SK-N-SH (cell line): ENCODE measurements around the gene SNIP1. TPM values are rescaled to one million over a fixed set of nuclear protein-coding genes. Genes with fewer than 3 reads are reported as not detected.
A peak's percentile ranks its signal among the peaks of the same experiment; 100 is the strongest.

ENCODE experiments used
- CTCF ChIA-PET: fragments of 300-600, 350-600 bp; formaldehyde crosslinking; extraction: SDS; loops from one replicate; lab custom pipeline; 2021; lab: Yijun Ruan, JAX
- POLR2A ChIA-PET: fragments of 350-600 bp; sonication (Branson Sonifier 250); formaldehyde crosslinking; extraction: SDS; loops from one replicate; lab custom pipeline; 2020; ENCODE audit warnings: antibody characterized with exemption, inconsistent platforms; lab: Yijun Ruan, JAX
- DNase-seq: peaks from one replicate; pipeline ENCODE4 v3.0.0; 2012
- H2AFZ ChIP-seq: fragments of 200-600 bp; sonication (generic); 2 replicates; pipeline ENCODE4 v1.8.1; 2016; ENCODE audit warnings: antibody characterized with exemption, mild to moderate bottlenecking, low read depth
- H3F3A ChIP-seq: fragments of 200-600 bp; sonication (generic); replicated peaks from 2 replicates; pipeline ENCODE3; 2016; ENCODE audit warnings: antibody characterized with exemption, mild to moderate bottlenecking; ENCODE audit not compliant: insufficient read depth
- H3K27ac ChIP-seq, 2 experiments: fragments of 200-500 bp in 1 of 2; fragments of 200-600 bp in 1 of 2; sonication (Bioruptor generic) in 1 of 2; sonication (generic), shearing (Covaris generic) in 1 of 2; 2 replicates each; pipeline versions ENCODE4 v1.5.1 to v1.6.1; 2014 to 2016; ENCODE audit warnings: low read depth in 2 of 2, inconsistent platforms in 1 of 2, low read length in 1 of 2, mild to moderate bottlenecking in 1 of 2, mixed read lengths in 1 of 2
- H3K27me3 ChIP-seq: fragments of 200-600 bp; sonication (generic), shearing (Covaris generic); 2 replicates; pipeline ENCODE4 v1.6.1; 2016; ENCODE audit warnings: mixed run types; ENCODE audit not compliant: insufficient read depth
- H3K36me3 ChIP-seq, 2 experiments: fragments of 200-500 bp in 1 of 2; fragments of 200-600 bp in 1 of 2; sonication (Bioruptor generic) in 1 of 2; sonication (generic) in 1 of 2; replicated peaks in 1 of 2; 2 replicates each; pipeline versions ENCODE3 to v1.5.1; 2014 to 2016; ENCODE audit warnings: low read length in 1 of 2, mild to moderate bottlenecking in 1 of 2; ENCODE audit not compliant: insufficient read depth in 2 of 2, control insufficient read depth in 1 of 2
- H3K4me1 ChIP-seq, 2 experiments: fragments of 200-500 bp in 1 of 2; fragments of 200-600 bp in 1 of 2; sonication (Bioruptor generic) in 1 of 2; sonication (generic), shearing (Covaris generic) in 1 of 2; 2 replicates each; pipeline versions ENCODE4 v1.5.1 to v1.6.1; 2014 to 2016; ENCODE audit warnings: low read depth in 1 of 2, low read length in 1 of 2, mixed run types in 1 of 2; ENCODE audit not compliant: insufficient read depth in 2 of 2, control insufficient read depth in 1 of 2
- H3K4me2 ChIP-seq: fragments of 200-600 bp; sonication (generic), shearing (Covaris generic); 2 replicates; pipeline ENCODE4 v1.6.1; 2017; ENCODE audit warnings: mixed run types
- H3K4me3 ChIP-seq, 2 experiments: fragments of 200-500 bp in 1 of 2; fragments of 200-600 bp in 1 of 2; sonication (Bioruptor generic) in 1 of 2; sonication (generic), shearing (Covaris generic) in 1 of 2; 2 replicates each; pipeline versions ENCODE4 v1.5.1 to v1.8.1; 2014 to 2016; ENCODE audit warnings: low read depth in 2 of 2, inconsistent platforms in 1 of 2, low read length in 1 of 2, mild to moderate bottlenecking in 1 of 2, mixed read lengths in 1 of 2, moderate library complexity in 1 of 2
- H3K79me2 ChIP-seq: fragments of 200-600 bp; sonication (generic); 2 replicates; pipeline ENCODE4 v1.8.1; 2017; ENCODE audit warnings: mild to moderate bottlenecking; ENCODE audit not compliant: insufficient read depth
- H3K9ac ChIP-seq: fragments of 200-600 bp; sonication (generic); 2 replicates; pipeline ENCODE4 v1.6.1; 2017; ENCODE audit warnings: mixed run types
- H3K9me2 ChIP-seq: fragments of 200-600 bp; sonication (generic); 2 replicates; pipeline ENCODE4 v1.6.1; 2017; ENCODE audit warnings: mixed run types
- H3K9me3 ChIP-seq: fragments of 200-600 bp; sonication (generic); 2 replicates; pipeline ENCODE4 v1.6.1; 2017; ENCODE audit warnings: mixed run types, mild to moderate bottlenecking, moderate library complexity
- H4K20me1 ChIP-seq: fragments of 200-600 bp; sonication (generic); 2 replicates; pipeline ENCODE4 v1.6.1; 2017; ENCODE audit warnings: mild to moderate bottlenecking, mixed run types; ENCODE audit not compliant: insufficient read depth
- ELF1 ChIP-seq: IDR thresholded peaks from 2 replicates; pipeline ENCODE4 v1.4.0; 2012
- EP300 ChIP-seq, 2 experiments: IDR thresholded peaks; 2 replicates each; pipeline versions ENCODE4 v1.4.0 to v1.6.1; 2012; ENCODE audit warnings: borderline replicate concordance in 1 of 2, low read depth in 1 of 2, low read length in 1 of 2
- FOSL2 ChIP-seq: IDR thresholded peaks from 2 replicates; pipeline ENCODE4 v1.4.0; 2012; ENCODE audit warnings: low read depth, mild to moderate bottlenecking, moderate library complexity, borderline replicate concordance
- GABPA ChIP-seq: IDR thresholded peaks from 2 replicates; pipeline ENCODE4 v1.4.0; 2012; ENCODE audit warnings: low read depth, mild to moderate bottlenecking
- IRF3 ChIP-seq: fragments of 150-350 bp; IDR thresholded peaks from 2 replicates; pipeline ENCODE4 v1.6.1; 2016; ENCODE audit warnings: mild to moderate bottlenecking, low read depth, low read length
- JUND ChIP-seq: IDR thresholded peaks from 2 replicates; pipeline ENCODE4 v1.4.0; 2012
- MEF2A ChIP-seq: IDR thresholded peaks from 2 replicates; pipeline ENCODE4 v1.4.0; 2012; ENCODE audit warnings: low read depth, borderline replicate concordance
- MXI1 ChIP-seq: IDR thresholded peaks from 2 replicates; pipeline ENCODE4 v1.6.1; 2012; ENCODE audit warnings: mild to moderate bottlenecking, low read depth, low read length, improper control_type of control experiment
- POLR2AphosphoS5 ChIP-seq: IDR thresholded peaks from 2 replicates; pipeline ENCODE4 v1.6.1; 2012; ENCODE audit warnings: low read depth, low read length
- RCOR1 ChIP-seq: fragments of 150-350 bp; IDR thresholded peaks from 2 replicates; pipeline ENCODE4 v1.6.1; 2017; ENCODE audit warnings: antibody characterized with exemption, low read length
- RFX5 ChIP-seq: IDR thresholded peaks from 2 replicates; pipeline ENCODE4 v1.6.1; 2012; ENCODE audit warnings: mild to moderate bottlenecking, improper control_type of control experiment, low read length
- RXRA ChIP-seq: IDR thresholded peaks from 2 replicates; pipeline ENCODE4 v1.4.0; 2012; ENCODE audit warnings: low read depth, mild to moderate bottlenecking, borderline replicate concordance
- SIN3A ChIP-seq: IDR thresholded peaks from 2 replicates; pipeline ENCODE4 v1.6.1; 2012; ENCODE audit warnings: low read depth, mild to moderate bottlenecking, low read length, moderate library complexity, borderline replicate concordance
- TAF1 ChIP-seq: IDR thresholded peaks from 2 replicates; pipeline ENCODE4 v1.6.1; 2012; ENCODE audit warnings: low read depth, mild to moderate bottlenecking, low read length, moderate library complexity, borderline replicate concordance
- WGBS: methylation state at CpG from one replicate; pipeline ENCODE4 v1.1.6; 2017; ENCODE audit warnings: low lambda C conversion rate; 5-methylcytosine and 5-hydroxymethylcytosine counted together
- polyA plus RNA-seq, 3 experiments: library from polyadenylated mRNA; depleted of rRNA; stranded (reverse); fragments of >200 nt; gene quantifications; 2 replicates each; pipeline ENCODE4 v1.2.3, GENCODE V29; 2012
- TF ChIP-seq, protein P1 (sequence below): fragments of 200-600 bp; sonication (generic); IDR thresholded peaks from 2 replicates; pipeline ENCODE4 v1.6.1; 2017; ENCODE audit warnings: antibody characterized with exemption, mild to moderate bottlenecking, moderate library complexity

SNIP1 gene
- polyA plus RNA-seq, 1 of the 3 experiments (the other 2 are of a cell fraction): 10.2 TPM

- POLR2A ChIA-PET: no interaction called here
- TF ChIP-seq POLR2AphosphoS5 (no peak), MXI1 (no peak), TAF1 (no peak), JUND (no peak), GABPA (no peak), RXRA (no peak), IRF3 (no peak), ELF1 (no peak), RFX5 (no peak), FOSL2 (no peak), SIN3A (no peak), EP300 (IDR thresholded peaks at IDR 0.05; ENCODE audit: borderline replicate concordance in 1 of 2, low read depth in 1 of 2, low read length in 1 of 2) (no peak)
- Histone ChIP-seq H2AFZ (no peak overlapping the region), H3K27ac (no peak overlapping the region), H3K9ac (no peak overlapping the region), H4K20me1 (peaks cover 7% of the 10 kb centered on the region; the same call in 1 of the 2 replicates), H3F3A (no peaks in the 10 kb centered on the region), H3K36me3 (peaks cover under 1 to 8% of the 10 kb centered on the region in 2 experiments), H3K27me3 (no peaks in the 10 kb centered on the region), H3K9me2 (no peaks in the 10 kb centered on the region), H3K9me3 (no peaks in the 10 kb centered on the region), H3K4me3 (no peak overlapping the region), H3K79me2 (peaks cover 20% of the 10 kb centered on the region), H3K4me1 (peaks cover 0 to 15% of the 10 kb centered on the region in 2 experiments; a peak in 1 of 4 replicates), H3K4me2 (no peak overlapping the region)
- DNase-seq: no peak
- WGBS: 93% methylated on average over 1 of the region's 1 CpG
- CTCF ChIA-PET: no interaction called here
Measured at GRCh38 chr1:37517569-37517968, 36.5 kb downstream of the SNIP1 start.

DNA sequence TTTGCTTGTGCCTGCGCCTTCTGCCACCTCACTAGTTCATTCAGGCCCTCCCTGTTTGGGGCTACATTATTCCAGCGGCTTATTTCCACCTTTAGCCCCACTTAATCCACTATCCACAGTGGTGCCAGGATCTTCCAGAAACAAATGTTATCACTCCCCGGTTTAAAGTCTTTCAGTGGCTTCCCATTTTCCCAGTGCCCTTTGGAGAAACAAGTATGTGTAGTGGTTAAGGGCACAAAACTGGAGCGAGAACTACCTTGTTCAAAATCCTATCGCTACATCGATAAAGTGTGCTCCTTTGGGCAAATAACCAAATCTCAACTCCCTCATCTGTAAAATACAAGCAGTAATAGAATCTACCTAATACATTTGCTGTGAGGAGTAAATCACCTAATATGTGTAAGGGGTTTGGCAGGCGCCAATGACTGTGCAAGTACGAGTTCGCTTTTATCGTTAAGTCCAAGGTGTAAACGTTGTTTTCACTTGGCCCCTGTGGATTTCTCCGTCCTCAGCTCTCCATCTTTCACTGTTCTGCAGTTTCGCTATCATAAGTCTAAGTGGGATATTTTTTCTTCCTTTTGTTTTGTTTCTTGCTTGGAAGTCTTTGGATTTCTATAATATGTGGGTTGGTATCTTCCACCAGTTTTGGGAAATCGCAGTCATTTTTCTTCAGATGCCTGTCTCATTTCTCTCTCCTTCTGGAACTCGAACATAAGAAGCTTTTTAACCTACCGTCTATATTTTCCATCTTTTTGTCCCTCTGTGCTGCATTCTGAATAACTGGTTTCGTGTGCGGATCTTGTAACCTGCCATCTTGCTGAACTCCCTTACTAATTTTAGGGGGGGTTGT is 38.7 kb downstream of the SNIP1 start:
- Histone ChIP-seq H3K27ac (peak overlapping the region; percentile 94 to 97), H3K27me3 (no peaks in the 10 kb centered on the region), H3K9me3 (no peaks in the 10 kb centered on the region), H3K36me3 (peaks cover 16 to 19% of the 10 kb centered on the region in 2 experiments), H4K20me1 (peaks cover 7% of the 10 kb centered on the region; the same call in 1 of the 2 replicates), H3F3A (no peaks in the 10 kb centered on the region), H3K9ac (peak overlapping the region; percentile 95), H3K9me2 (no peaks in the 10 kb centered on the region), H3K4me3 (peak overlapping the region; percentile 83 to 96), H3K4me1 (peaks cover 0 to 15% of the 10 kb centered on the region in 2 experiments; a peak in 1 of 4 replicates), H3K4me2 (peak overlapping the region; percentile 90), H3K79me2 (peaks cover 39% of the 10 kb centered on the region), H2AFZ (peak overlapping the region; percentile 93)
- TF ChIP-seq, protein P1, sequence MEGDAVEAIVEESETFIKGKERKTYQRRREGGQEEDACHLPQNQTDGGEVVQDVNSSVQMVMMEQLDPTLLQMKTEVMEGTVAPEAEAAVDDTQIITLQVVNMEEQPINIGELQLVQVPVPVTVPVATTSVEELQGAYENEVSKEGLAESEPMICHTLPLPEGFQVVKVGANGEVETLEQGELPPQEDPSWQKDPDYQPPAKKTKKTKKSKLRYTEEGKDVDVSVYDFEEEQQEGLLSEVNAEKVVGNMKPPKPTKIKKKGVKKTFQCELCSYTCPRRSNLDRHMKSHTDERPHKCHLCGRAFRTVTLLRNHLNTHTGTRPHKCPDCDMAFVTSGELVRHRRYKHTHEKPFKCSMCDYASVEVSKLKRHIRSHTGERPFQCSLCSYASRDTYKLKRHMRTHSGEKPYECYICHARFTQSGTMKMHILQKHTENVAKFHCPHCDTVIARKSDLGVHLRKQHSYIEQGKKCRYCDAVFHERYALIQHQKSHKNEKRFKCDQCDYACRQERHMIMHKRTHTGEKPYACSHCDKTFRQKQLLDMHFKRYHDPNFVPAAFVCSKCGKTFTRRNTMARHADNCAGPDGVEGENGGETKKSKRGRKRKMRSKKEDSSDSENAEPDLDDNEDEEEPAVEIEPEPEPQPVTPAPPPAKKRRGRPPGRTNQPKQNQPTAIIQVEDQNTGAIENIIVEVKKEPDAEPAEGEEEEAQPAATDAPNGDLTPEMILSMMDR: no peak
- TF ChIP-seq GABPA (no peak), RCOR1 (no peak), MEF2A (no peak)
- WGBS: 81% methylated on average over 18 of the region's 18 CpGs
- CTCF ChIA-PET: interaction anchor here (0.8 to 4.8 kb wide), 25 partner anchors 10 to 1034 kb away, joined by 3 to 38 read pairs (median 6); partner anchors contain the start of genes MTF1, RSPO1, SNIP1 and ZC3H12A
- DNase-seq: no peak
- POLR2A ChIA-PET: interaction anchor here (0.6 to 1.4 kb wide), 6 partner anchors 10 to 43 kb away, joined by 4 to 5 read pairs (median 4); no protein-coding TSS in a partner anchor
